ENCODE data around the gene LYST.
"Not testable (repeated sequence)": the region's sequence is repeated elsewhere in the genome, so short reads cannot be mapped to it uniquely, and the experiment has no call there.

Gene LYST

GRCh38 chr1:235757587-235758096, 109.1 kb downstream of the LYST start:
- DNase-seq: no peak

GRCh38 chr1:235754186-235754585, 112.5 kb downstream of the LYST start:
- not testable (repeated sequence) for DNase-seq

GRCh38 chr1:235749755-235750300, 116.9 kb downstream of the LYST start:
- DNase-seq: no peak

DNA sequence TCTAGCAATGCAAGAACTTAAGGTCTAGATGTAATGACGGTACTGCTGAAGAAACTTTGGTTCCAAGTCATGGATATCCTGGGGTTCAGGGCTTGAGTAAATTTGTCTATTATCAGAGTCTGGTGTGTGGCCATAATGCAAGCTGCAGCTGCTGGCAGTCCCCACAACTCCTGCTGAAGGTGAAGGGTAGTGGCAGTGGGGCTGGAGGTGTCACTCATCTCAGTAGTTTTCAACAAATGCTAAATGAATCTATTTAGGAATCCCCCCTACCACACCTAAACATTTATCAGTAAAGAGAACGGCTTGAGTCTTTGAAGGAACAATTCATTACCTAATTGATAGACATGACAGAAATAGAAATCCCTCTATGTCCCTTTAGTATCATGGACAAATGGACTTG, 118.0 kb downstream of the LYST start:
- DNase-seq: no peak

GRCh38 chr1:235746245-235746644, 120.5 kb downstream of the LYST start:
- no peak for DNase-seq

DNA sequence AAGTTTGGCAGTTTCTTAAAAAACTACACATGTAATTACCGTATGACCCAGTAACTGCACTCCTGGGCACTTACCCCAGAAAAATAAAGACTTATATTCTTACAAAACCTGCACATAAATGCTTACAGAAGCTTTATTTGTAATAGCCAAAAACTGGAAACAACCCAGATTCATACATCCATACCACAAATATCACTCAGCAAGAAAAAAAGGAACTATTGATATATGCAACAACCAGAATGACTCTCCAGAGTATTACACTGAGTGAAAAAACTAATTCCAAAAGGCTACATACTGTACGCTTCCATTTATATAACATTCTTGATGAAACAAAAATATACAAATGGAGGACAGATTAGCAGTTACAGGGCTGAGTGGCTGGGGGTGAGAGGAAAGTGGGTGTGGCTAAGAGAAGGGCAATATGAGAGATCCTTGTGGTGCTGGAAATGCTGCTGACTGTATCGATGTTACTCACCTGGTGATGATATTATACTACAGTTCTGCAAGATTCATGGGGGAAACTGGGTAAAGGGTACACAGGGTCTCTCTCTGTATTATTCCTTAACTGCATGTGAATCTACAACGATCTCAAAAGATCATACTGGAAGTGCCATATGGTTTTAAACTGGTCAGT, 121.1 kb downstream of the LYST start:
- DNase-seq: no peak

DNA sequence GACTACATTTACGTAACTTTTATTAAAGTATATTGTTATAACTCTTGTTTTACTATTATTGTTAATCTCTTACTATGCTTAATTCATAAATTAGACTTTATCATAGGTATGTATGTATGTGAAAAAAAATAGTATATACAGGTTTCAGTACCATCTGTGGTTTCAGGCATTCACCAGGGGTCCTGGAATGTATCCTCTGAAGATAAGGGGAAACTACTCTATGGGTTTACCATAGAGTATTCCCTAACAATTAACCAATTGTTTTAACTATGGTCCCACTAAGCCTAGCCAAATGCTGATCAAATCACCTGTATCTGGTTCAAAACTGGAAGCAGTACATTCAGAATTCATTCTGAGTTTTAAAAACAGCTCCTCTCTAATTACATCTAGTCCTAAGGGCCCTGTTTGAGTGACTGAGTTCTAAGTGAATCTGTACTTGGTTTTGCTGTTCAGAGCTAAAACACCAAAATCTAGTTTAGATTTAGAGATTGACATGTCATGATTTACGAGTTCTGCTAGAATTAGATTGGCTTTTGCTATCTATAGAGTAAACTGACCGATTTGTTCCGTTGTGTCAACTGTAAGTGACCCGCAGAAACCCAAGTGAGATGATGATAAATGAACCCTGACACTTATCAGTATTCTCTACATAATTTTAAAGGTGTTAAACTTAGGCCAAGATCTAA, 123.6 kb downstream of the LYST start:
- no peak for DNase-seq

GRCh38 chr1:235741294-235741693, 125.4 kb downstream of the LYST start:
- no peak for DNase-seq

DNA sequence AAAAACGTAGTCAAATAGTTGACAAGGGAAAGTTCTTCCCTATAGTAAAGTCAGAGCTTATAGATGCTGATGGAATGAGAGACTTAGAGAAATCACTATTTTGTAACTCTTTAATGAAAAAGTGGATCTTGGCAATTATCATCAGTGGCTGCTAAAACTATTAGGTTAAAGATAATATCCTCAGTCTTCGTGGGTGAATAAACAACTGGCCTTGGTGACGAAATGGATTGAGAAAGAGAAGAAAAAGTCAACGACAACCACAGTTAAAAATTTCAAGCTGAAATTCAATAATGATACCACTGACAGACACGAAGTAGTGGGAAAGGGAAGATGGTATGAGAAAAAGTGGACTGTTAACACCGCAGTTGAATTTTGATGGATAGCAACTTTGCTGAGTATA, 127.1 kb downstream of the LYST start:
- DNase-seq: no peak

DNA sequence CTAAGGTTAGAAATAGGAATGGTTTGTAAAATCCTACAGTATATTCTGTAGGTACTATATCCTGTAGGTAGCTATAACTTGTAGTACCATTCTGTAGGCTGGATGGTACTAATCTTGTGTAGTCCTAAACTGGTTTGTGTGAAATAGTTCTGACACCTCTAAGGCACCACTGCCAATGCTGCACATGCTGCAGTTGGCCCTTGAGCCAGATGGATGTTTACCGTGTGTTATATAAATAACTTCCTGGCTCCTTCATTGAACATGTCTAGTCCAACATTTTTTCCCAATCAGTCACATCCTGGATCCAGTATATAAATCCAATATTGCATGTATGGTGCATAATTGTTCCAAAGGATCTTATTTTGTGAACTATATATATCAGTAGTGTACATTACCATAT, 127.6 kb downstream of the LYST start:
- no peak for DNase-seq

GRCh38 chr1:235737751-235738150, 129.0 kb downstream of the LYST start:
- no peak for DNase-seq

DNA sequence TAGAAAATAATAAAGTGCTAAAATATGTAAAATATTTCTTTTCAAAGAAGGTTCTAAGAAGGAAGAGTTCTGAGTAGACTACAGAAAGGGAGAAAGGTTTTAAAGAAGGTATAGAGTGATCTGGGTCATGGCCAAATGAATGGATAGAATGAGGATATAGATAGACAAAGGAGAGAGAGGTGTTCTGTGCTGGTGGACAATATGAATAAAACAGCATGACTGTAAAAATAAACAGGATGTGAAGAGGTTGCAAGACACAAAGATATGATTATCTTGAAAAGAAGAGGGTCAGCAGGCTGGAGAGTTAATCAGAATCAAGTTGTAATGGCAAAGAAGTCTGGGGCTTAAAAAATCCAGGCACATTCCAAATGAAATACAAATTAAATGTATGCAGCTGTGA, 130.4 kb downstream of the LYST start:
- no peak for DNase-seq

- no peak for DNase-seq
Measured at GRCh38 chr1:235735621-235736020, 131.1 kb downstream of the LYST start.

GRCh38 chr1:235734335-235734734, 132.4 kb downstream of the LYST start:
- DNase-seq: no peak

DNA sequence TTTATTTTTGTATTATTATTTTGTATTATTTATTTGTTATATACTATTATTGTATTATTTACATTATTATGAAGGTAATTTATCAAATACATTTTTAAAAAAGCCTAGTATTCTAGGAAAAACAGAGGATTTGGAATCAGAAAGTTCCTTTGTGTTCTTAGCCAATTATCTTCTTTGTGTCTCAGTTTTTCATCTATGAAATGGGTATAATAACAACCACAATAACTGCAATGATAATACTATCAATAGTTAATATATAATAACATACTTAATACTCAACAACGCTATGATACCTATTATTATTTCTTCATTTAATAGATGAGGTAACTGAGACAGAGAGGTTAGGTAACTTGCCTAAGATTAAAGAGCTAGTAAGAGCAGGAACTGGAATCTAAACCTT, 136.7 kb downstream of the LYST start:
- DNase-seq: no peak

DNA sequence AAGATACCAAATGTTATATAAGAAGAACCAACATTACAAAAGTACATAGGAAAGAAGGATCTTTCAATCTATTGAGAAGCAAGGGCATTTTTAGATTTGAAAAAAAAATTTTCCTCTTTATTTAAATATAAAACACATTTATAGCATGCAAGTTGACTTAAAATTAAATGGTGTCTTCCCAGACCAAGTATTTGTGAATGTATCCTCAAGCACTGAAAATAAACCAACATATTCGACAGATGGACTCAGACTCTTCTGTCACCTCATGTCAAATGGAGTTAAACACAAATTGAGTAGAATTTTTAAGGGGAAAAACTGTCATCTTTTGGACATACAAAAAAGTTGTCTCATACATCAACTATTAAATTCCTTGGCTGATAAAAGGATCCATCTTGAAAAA, 140.1 kb downstream of the LYST start:
- no peak for DNase-seq

DNA sequence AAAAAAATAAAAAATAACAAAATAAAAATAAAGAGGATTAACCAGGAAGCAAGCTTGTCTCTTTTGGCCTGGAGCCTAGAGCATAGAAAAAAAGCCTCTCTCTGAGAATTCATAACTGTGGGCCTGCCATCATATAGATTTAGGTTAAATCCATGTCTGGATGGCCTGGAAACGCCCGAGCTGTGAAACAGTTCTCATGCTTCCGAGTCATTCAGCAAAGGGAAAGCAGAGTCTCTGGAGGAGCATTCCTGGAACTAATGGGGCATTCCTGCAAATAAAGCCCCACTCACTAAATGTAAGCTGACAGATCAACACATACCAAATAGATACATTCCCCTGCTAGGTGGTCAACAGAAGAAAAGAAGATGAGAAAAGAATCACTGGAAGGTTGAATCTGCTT, 141.3 kb downstream of the LYST start:
- no peak for DNase-seq

DNA sequence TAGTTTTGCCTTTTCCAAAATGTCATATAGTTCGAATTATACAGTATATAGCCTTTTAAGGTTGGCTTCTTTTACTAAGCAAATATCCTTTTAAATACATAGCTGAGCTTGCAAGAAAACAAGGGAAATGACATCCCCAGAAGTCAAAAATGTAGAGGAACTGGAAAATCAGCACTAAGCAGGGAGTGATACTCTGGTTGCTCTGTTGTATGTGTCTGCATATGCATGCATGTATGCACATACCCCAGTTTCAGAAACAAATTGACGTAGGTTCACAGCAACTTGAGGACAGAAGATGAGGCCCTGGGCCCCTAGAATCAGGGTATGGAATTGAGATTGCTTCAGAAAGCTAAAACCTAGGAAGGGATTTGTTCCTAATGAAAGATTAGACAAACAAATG, 142.0 kb downstream of the LYST start:
- DNase-seq: no peak

DNA sequence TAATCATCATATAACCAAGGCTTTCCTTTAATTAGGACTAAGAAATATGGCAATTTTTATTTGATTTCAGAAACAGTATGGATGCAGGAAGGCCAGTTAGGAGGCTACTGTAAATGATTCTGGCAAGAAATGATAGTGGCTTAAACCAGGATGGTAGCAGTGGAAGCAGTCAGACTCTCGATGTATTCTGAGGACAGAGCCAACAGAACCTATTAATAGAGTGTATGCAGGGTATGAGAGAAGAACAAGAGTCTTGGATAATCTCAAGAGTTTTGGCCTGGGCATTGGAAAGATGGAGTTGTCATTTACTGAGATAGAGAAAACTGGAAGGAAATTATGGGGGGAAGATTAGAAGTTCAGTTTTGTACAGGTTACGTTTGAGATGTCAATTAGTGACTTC, 143.8 kb downstream of the LYST start:
- DNase-seq: no peak

DNA sequence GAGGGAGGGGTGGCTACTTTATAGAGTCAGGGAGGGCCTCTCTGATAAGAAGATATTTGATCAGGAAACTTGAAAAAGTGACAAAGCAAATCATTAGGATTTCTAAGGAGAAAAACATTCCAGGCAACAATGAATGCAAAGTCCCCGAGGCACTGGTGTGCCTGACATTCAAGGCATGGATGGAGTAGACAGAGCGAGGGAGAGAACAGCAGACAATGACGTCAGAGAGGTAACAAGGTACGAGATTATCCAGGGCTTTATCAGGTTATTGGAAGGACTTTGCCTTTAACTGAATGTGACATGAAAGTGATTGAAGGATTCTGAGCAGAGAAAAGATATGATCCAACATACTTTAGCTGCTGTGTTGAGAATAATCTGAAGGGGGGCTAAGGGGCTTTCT, 144.7 kb downstream of the LYST start:
- DNase-seq: no peak

DNA sequence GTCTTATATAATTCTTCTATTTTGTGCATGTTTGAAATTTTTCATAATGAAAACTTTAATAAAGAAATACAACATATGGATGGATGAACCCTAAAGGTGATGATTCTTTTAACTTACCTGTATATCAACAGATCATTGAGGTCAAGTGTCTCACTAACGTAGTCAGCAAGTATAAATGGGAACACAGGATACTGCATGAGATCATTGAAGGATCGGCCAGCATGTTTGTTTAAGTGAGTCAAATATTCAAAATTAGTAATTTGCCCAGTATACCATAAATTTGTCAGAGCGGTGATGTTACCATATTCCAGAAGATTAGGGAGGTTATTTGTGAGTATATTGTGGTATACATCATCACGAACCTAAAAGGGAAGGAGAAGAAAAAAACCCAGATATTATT, 146.2 kb downstream of the LYST start:
- DNase-seq: no peak

DNA sequence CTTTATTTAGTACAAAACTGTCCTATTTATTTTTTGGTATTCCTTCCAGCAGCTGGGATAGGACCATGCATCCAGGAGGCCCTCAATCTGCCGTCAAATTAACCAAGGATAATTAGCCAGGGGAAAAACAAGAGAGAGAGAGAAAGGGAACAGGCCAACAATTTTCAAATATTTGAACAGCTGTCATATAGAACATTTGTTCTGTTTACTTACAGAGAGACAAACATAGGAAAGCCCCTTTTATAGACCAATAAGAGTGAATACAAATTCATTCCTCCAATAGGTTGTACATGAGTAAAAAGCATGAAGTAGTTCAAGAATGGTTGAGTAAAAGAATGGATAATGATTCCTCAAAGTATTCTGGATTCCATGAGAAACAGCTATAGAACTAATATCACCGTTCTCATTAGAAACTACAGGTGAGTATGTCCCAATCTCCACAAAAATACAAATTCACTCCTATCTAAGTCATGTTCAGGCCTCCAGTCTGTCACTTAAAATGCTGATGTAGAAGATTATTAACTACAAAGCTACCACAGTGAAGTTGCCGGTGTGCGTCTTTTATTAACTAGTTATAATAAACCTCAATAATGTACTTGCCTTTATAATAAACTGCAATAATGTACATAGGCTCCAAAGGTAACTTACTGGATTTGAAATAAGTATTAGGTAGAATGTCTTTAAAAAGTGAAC, 152.4 kb downstream of the LYST start:
- no peak for DNase-seq

GRCh38 chr1:235712812-235713211, 153.9 kb downstream of the LYST start:
- no peak for DNase-seq

DNA sequence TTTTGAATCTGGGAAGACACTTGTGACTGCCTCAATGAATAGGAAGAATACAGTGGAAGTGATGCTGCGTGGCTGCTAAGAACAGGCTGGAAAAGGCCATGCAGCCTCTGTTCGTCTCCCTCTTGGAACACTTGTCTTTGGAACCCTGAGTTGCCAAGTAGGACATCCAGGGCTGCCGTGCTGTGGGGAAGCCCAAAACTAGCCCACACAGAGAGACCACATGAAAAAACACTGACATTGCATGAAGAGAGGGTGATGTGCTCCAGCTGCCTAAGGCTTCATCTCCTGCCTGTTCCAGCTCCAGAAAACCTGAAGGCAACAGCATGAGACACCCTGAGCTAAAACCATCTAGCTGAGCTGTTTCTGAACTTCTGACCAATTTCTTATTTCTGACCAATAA, 156.0 kb downstream of the LYST start:
- DNase-seq: no peak
